NCI-H1092 (cell line): ENCODE results near the gene ZDHHC11.
"Not testable (repeated sequence)": the region's sequence is repeated elsewhere in the genome, so short reads cannot be mapped to it uniquely, and the experiment has no call there.

Experiments used
- DNase-seq: peaks from one replicate; lab custom pipeline; 2025; lab: John Stamatoyannopoulos, UW

Gene ZDHHC11

GRCh38 chr5:858726-859125 lies 7.9 kb upstream of the ZDHHC11 start:
- no peak for DNase-seq

GRCh38 chr5:856531-857425 lies 6.0 kb upstream of the ZDHHC11 start:
- no peak for DNase-seq

- no peak for DNase-seq
Measured at GRCh38 chr5:855771-856530, 5.2 kb upstream of the ZDHHC11 start.

- no peak for DNase-seq
Measured at GRCh38 chr5:854966-855743, 4.4 kb upstream of the ZDHHC11 start.

DNA sequence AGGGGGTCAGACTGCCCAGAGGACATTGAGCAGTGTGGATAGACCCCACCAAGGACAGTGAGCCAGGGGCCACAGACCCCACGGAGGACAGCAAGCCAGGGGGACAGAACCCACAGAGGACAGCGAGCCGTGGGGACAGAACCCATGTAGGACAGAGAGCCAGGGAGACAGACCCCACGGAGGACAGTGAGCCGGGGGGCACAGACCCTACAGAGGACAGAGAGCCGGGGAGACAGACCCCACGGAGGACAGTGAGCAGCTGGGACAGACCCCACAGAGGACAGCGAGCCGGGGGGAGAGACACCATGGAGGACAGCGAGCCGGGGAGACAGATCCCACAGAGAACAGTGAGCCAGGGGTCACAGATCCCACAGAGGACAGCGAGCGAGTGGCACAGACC lies 3.4 kb upstream of the ZDHHC11 start:
- DNase-seq, result no peak

- DNase-seq, result not testable (repeated sequence)
Measured at GRCh38 chr5:853416-854090, 2.8 kb upstream of the ZDHHC11 start.

GRCh38 chr5:852431-853401 lies 1.9 kb upstream of the ZDHHC11 start:
- no peak for DNase-seq

DNA sequence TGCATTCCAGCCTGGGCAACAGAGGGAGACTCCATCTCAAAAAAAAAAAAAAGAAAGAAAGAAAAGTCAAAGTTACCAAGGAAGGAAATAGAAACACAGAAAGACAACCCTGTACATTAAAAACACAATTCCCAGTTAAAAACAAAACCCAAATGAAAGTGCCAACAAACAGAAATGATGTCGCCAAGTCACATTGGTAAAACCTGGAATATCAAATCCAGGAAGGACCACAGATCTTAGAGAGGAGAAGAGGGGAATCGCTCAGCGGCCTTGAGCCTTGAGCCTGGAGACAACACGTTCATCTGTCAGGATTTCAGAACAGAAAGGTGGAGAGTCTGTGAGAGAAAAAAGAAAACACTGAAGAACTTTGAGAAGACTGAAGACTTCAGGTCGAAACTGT lies 1.2 kb upstream of the ZDHHC11 start:
- no peak for DNase-seq

GRCh38 chr5:851553-851952 lies 767 bp upstream of the ZDHHC11 start:
- DNase-seq, result no peak

- no peak for DNase-seq
Measured at GRCh38 chr5:851076-851475, 290 bp upstream of the ZDHHC11 start.

GRCh38 chr5:849651-850301 lies 1.0 kb downstream of the ZDHHC11 start:
- no peak for DNase-seq

DNA sequence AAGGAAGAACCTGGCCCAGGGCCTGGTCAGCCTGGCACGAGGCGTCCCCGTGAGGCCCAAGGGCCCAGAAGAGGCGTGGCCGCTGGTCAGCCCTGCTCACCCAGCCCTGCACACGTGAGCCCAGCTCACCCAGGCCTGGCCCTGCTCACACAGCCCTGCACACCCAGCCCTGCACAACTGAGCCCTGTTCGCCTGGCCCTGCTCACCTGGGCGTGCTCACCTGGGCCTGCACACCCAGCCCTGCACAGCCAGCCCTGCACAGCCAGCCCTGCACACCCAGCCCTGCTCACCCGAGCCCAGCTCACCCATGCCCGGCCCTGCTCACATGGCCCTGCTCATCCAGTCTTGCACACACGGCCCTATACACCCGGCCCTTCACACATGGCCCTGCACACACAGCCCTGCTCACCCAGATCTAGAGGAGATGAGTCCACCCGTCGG lies 2.1 kb downstream of the ZDHHC11 start:
- no peak for DNase-seq

- not testable (repeated sequence) for DNase-seq
Measured at GRCh38 chr5:847736-848135, 3.0 kb downstream of the ZDHHC11 start.

DNA sequence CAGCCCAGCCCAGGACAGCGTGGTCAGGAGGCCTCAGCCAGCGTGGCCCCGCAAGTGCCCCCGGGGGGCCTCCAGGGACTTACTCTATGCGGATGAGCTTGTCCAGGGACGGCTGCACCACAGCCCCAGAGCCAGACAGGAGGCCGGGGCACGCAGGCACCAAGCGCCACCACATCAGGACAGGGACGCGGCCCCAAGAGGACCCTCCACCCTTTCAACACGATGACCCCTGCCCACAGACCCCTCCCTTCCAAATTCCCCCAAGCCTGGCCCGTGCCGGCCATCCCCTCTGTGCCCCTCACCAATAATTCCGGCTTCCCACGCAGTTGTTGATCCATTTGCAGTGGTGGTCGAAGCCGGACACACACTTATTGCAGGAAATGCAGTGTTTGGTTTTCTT lies 3.6 kb downstream of the ZDHHC11 start:
- not testable (repeated sequence) for DNase-seq

DNA sequence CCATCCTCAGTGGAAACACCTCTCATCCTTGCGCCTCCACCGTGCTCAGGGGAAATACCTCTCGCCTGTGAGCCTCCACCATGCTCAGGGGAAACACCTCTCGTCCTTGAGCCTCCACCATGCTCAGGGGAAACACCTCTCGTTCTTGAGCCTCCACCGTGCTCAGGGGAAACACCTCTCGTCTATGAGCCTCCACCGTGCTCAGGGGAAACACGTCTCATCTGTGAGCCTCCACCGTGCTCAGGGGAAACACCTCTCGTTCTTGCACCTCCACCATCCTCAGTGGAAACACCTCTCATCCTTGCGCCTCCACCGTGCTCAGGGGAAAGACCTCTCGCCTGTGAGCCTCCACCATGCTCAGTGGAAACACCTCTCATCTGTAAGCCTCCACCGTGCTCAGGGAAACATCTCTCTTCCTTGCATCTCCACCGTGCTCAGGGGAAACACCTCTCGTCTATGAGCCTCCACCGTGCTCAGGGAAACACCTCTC lies 4.1 kb downstream of the ZDHHC11 start:
- not testable (repeated sequence) for DNase-seq

DNA sequence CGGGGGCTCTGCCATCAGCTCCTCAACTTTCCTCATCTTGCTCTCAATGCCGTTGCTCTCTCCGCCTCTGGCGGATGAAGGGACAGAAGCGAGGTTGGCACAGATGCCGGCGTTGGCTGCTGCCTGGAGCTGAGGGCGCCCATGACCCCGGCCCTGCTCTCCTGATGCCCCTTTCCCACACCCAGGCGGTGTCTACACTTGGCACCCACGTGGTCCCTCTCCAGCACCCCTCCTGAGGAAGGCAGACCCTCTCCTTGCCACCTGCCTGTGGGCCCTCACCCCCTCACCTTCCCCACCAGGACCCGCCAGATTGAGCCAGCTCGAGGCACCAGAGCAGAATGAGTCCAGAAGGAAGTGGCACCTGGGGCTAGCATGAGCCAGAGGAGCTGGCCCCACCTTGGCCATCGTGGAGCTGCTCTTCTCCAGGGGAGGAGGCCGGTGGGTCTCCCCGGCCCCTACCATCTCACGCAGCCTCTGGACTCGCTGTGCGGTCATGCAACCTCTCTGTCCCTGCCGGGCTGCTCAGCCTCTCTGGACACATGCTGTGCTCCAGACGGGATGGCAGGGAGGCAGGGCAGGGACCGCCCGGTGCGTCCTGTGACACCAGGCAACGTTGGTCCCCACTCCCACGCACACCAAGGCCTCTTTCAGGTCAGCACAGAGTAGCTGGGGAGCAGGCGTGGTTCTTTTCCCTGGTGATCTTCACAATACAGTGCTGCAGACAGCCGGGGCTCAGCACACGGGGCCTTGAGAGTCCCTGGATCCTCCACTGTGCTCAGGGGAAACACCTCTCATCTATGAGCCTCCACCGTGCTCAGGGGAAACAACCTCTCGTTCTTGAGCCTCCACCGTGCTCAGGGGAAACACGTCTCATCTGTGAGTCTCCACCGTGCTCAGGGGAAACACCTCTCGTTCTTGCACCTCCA lies 4.8 kb downstream of the ZDHHC11 start:
- DNase-seq, result not testable (repeated sequence)

DNA sequence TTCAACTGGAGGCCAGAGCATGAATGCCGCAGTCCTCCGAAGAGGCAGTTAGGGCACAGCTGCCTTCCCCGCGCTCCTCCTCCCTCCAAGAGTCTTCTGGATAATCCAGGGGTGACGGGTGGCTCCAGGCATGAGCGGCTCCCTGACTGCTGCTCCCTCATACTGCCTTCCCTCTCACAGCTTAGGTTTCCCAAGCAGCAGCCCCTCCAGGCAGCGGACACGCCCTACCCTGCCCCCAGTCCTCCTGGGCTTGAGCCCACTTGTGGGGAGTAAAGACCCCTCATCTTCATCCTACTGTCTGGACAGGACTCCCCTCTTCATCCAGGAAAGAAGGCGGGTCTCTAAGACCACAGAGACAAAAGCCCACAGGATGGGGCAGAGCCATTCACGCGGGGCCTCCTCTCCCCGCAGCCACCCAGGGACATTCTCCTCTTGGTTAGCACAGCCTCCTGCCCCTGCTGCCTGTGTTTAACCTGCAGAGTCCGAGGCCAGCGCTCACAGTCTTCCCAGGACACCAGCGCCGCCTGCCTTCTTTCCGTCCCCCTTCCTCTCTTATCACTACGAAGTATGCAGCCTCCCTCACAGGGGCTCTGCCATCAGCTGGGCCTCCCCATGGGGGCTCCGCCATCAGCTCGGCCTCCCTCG lies 5.6 kb downstream of the ZDHHC11 start:
- not testable (repeated sequence) for DNase-seq

DNA sequence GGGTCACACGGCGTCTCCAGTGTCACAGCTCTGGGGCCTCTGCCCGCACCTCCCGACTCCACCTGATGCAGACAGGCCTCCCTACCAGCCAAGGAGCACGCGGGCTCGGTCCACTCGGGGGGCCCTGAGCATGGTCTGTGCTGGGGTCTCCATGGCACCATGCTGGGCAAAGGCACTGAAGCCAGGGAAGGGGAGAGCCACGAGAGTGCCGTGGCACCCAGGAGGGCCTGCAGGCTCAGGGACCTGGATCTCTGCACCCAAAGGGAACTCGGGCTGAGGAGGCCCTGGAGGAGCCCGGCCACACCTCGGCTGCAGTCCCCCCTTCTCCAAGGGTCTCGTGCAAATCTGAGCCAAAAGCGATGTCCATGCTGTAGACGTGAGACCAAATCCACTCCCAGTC lies 6.4 kb downstream of the ZDHHC11 start:
- DNase-seq, result not testable (repeated sequence)
